ENCODE data around the gene CD3E. TPM values are rescaled to one million over a fixed set of nuclear protein-coding genes. Genes with fewer than 3 reads are reported as not detected.

The CD3E gene
- total and polyA plus RNA-seq, 9 of the 15 experiments (the other 6 are each of a cell fraction or from before 2014, with no cell fraction given): 0.07 to 0.62 (median 0.19) TPM; not detected in 5

- ChIA-PET CTCF (ENCODE audit: low intra/inter-chr PET ratio) (no interaction called here), POLR2A (interaction anchor here (0.7 kb wide), 1 partner anchor 89 kb away, joined by 3 read pairs; no protein-coding TSS in a partner anchor)
- Histone ChIP-seq H3K79me2 (ENCODE audit: control insufficient read depth, insufficient read depth, low read length) (no peaks in the 10 kb centered on the region), H3K27me3 (ENCODE audit: control insufficient read depth in 2 of 2, insufficient read depth in 2 of 2, low read length in 2 of 2) (peaks cover 0 to 3% of the 10 kb centered on the region in 2 experiments; a peak in 2 of 5 replicates), H4K20me1 (replicated peaks; ENCODE audit: control insufficient read depth, insufficient read depth, low read length) (no peaks in the 10 kb centered on the region), H3K4me1 (replicated peaks in 1 of 2; ENCODE audit: control insufficient read depth in 2 of 2, insufficient read depth in 2 of 2, low read length in 2 of 2) (peaks cover 0 to 5% of the 10 kb centered on the region in 2 experiments; a peak in 1 of 5 replicates), H3K36me3 (ENCODE audit: control insufficient read depth, insufficient read depth, low read length) (no peaks in the 10 kb centered on the region), H3K9me3 (replicated peaks; ENCODE audit: control insufficient read depth, insufficient read depth, low read depth, low read length) (no peaks in the 10 kb centered on the region), H3K9me1 (ENCODE audit: control insufficient read depth, insufficient read depth, low read length) (no peaks in the 10 kb centered on the region), H2AFZ (ENCODE audit: low read depth, low read length) (no peak overlapping the region), H3K4me2 (ENCODE audit: insufficient read depth, low read length) (no peak overlapping the region), H3K27ac (ENCODE audit: extremely low read depth, low read depth, low read length) (no peak overlapping the region), H3K9ac (ENCODE audit: insufficient read depth in 1 of 2, low read depth in 2 of 2, low read length in 2 of 2) (no peak overlapping the region), H3K4me3 (no peak overlapping the region)
- TF ChIP-seq ZNF77 (CRISPR knock-in tag; IDR thresholded peaks at IDR 0.05) (no peak), PTTG1 (tag; IDR thresholded peaks at IDR 0.05; ENCODE audit: low read depth) (no peak), NR3C1 (CRISPR knock-in tag; IDR thresholded peaks at IDR 0.05) (no peak), ZMIZ1 (IDR thresholded peaks at IDR 0.05; ENCODE audit: low read depth in 2 of 2, low read length in 2 of 2) (no peak), ZFP30 (CRISPR knock-in tag; IDR thresholded peaks at IDR 0.05; ENCODE audit: borderline replicate concordance) (no peak), XRCC4 (IDR thresholded peaks at IDR 0.05; ENCODE audit: extremely low read depth, insufficient read depth, insufficient read length) (no peak), SP1 (CRISPR knock-in tag; IDR thresholded peaks at IDR 0.05) (no peak), NFRKB (IDR thresholded peaks at IDR 0.05; ENCODE audit: low read depth) (no peak), ARNT (IDR thresholded peaks at IDR 0.05) (no peak), SAFB (IDR thresholded peaks at IDR 0.05; ENCODE audit: borderline replicate concordance, low read depth, low read length) (no peak), GATA2 (CRISPR knock-in tag; IDR thresholded peaks at IDR 0.05) (no peak), ARID2 (IDR thresholded peaks at IDR 0.05) (no peak), U2AF1 (optimal IDR thresholded peaks at IDR 0.05; ENCODE audit: low read depth, low read length) (no peak), ATF6 (CRISPR knock-in tag; IDR thresholded peaks at IDR 0.05) (no peak), ZBTB11 (CRISPR knock-in tag; IDR thresholded peaks at IDR 0.05) (no peak)
- no peak for DNase-seq (ENCODE audit: extremely low read depth in 1 of 4, low spot score in 3 of 4)
- in situ Hi-C loops (cut with MboI) (no loop called here), intact Hi-C loops (cut with micrococcal nuclease) (no loop called here)
- FAIRE-seq: no peak
- BruUV-seq (replicated peaks): no TSS peak
- no peak for ATAC-seq
- 11% methylated on average over 1 of the region's 1 CpG for WGBS (ENCODE audit: insufficient coverage, low coverage, missing lambda C conversion rate)
These were observed 17.5 kb upstream of the CD3E start for GRCh38 chr11:118287006-118287405.

Data from K562 (cell line).